GM23338 (cell line): Measurements from ENCODE around the gene ADGRL3. TPM values are rescaled to one million over a fixed set of nuclear protein-coding genes. Genes with fewer than 3 reads are reported as not detected.

Source experiments
- ATAC-seq: fragments of 200-7000 bp; cut with Tn5 transposase; 3 replicates; pipeline ENCODE4 v1.9.1; 2020
- DNase-seq: peaks from one replicate; pipeline ENCODE4 v3.0.0-alpha.2; 2015; ENCODE audit warnings: low spot score
- H2AFZ ChIP-seq: fragments of 200-600 bp; sonication (generic); 2 replicates; pipeline ENCODE4 v1.8.0; 2016; ENCODE audit warnings: antibody characterized with exemption, mild to moderate bottlenecking, moderate library complexity
- H3F3A ChIP-seq: fragments of 200-600 bp; sonication (generic); replicated peaks from 2 replicates; pipeline ENCODE4 v1.8.0; 2017; ENCODE audit warnings: antibody characterized with exemption, mixed run types, low read depth
- H3K27ac ChIP-seq: fragments of 200-600 bp; sonication (generic); 2 replicates; pipeline ENCODE4 v1.6.1; 2016; ENCODE audit warnings: low read depth
- H3K27me3 ChIP-seq: fragments of 200-600 bp; sonication (generic); 2 replicates; pipeline ENCODE4 v1.8.0; 2016; ENCODE audit warnings: mild to moderate bottlenecking, mixed run types, moderate library complexity; ENCODE audit not compliant: insufficient read depth
- H3K36me3 ChIP-seq: fragments of 200-600 bp; sonication (generic); 2 replicates; pipeline ENCODE4 v1.8.0; 2016; ENCODE audit warnings: mild to moderate bottlenecking; ENCODE audit not compliant: insufficient read depth
- H3K4me1 ChIP-seq: fragments of 200-600 bp; sonication (generic); 2 replicates; pipeline ENCODE4 v1.8.0; 2016; ENCODE audit warnings: mild to moderate bottlenecking, moderate library complexity; ENCODE audit not compliant: insufficient read depth
- H3K4me2 ChIP-seq: fragments of 200-600 bp; sonication (generic); 2 replicates; pipeline ENCODE4 v1.7.1; 2017; ENCODE audit warnings: mixed run types
- H3K4me3 ChIP-seq: fragments of 200-600 bp; sonication (generic); 2 replicates; pipeline ENCODE4 v1.6.1; 2016; ENCODE audit warnings: mixed run types
- H3K79me2 ChIP-seq: fragments of 200-600 bp; sonication (generic); replicated peaks from 2 replicates; pipeline ENCODE4 v1.8.0; 2017; ENCODE audit warnings: mild to moderate bottlenecking; ENCODE audit not compliant: insufficient read depth
- H3K9me2 ChIP-seq: fragments of 200-600 bp; sonication (generic); 2 replicates; pipeline ENCODE4 v1.8.0; 2017; ENCODE audit not compliant: insufficient read depth
- H4K20me1 ChIP-seq: fragments of 200-600 bp; sonication (generic); replicated peaks from 2 replicates; pipeline ENCODE4 v1.8.0; 2017; ENCODE audit warnings: mild to moderate bottlenecking; ENCODE audit not compliant: insufficient read depth
- H3K27ac Mint-ChIP-seq: 2 replicates; pipeline ENCODE4 v1.8.0; 2020; ENCODE audit warnings: inconsistent platforms, mild to moderate bottlenecking, moderate library complexity, mixed read lengths
- H3K27me3 Mint-ChIP-seq: 3 replicates; pipeline ENCODE4 v1.8.0; 2022; ENCODE audit warnings: low read depth, mild to moderate bottlenecking, moderate library complexity, mixed read lengths, inconsistent platforms; ENCODE audit not compliant: insufficient read depth, poor library complexity
- H3K36me3 Mint-ChIP-seq: 3 replicates; pipeline ENCODE4 v1.8.0; 2021; ENCODE audit warnings: low read depth, mild to moderate bottlenecking, inconsistent platforms, moderate library complexity, mixed read lengths
- H3K4me1 Mint-ChIP-seq: 3 replicates; pipeline ENCODE4 v1.8.0; 2020; ENCODE audit warnings: mild to moderate bottlenecking, inconsistent platforms, mixed read lengths
- H3K4me3 Mint-ChIP-seq: 3 replicates; pipeline ENCODE4 v1.8.0; 2021; ENCODE audit warnings: moderate library complexity, mild to moderate bottlenecking, inconsistent platforms, mixed read lengths
- H3K9me3 Mint-ChIP-seq: 3 replicates; pipeline ENCODE4 v1.8.0; 2020; ENCODE audit warnings: moderate library complexity, mild to moderate bottlenecking, inconsistent platforms, mixed read lengths
- CREB1 ChIP-seq: fragments of 250-450 bp; sonication (Bioruptor Pico); IDR thresholded peaks from 2 replicates; pipeline ENCODE4 v1.5.0; 2020; ENCODE audit warnings: low read depth, mild to moderate bottlenecking, moderate library complexity
- CTCF ChIP-seq, 2 experiments: fragments of 200-600 bp in 1 of 2; sonication (generic) in 1 of 2; conservative IDR thresholded peaks; 2 replicates each; pipeline versions ENCODE4 v1.5.1 to v1.6.1; 2016 to 2017; ENCODE audit warnings: antibody characterized with exemption in 2 of 2, low read depth in 2 of 2, mild to moderate bottlenecking in 2 of 2, moderate library complexity in 1 of 2
- ETS1 ChIP-seq: IDR thresholded peaks from 2 replicates; pipeline ENCODE4 v1.6.1; 2016; ENCODE audit warnings: antibody characterized with exemption
- EZH2 ChIP-seq: fragments of 200-600 bp; sonication (generic); IDR thresholded peaks from one replicate; pipeline ENCODE4 v1.8.0; 2017; ENCODE audit warnings: antibody characterized with exemption, mild to moderate bottlenecking, low read depth; ENCODE audit not compliant: unreplicated experiment
- EZH2phosphoT487 ChIP-seq: fragments of 200-600 bp; sonication (generic); IDR thresholded peaks from one replicate; pipeline ENCODE4 v1.8.1; 2018; ENCODE audit warnings: antibody characterized with exemption; ENCODE audit not compliant: unreplicated experiment
- JUNB ChIP-seq: IDR thresholded peaks from one replicate; pipeline ENCODE4 v1.6.1; 2016; ENCODE audit warnings: antibody characterized with exemption; ENCODE audit not compliant: unreplicated experiment
- REST ChIP-seq: IDR thresholded peaks from one replicate; pipeline ENCODE4 v1.6.1; 2018; ENCODE audit warnings: antibody characterized with exemption; ENCODE audit not compliant: unreplicated experiment
- STAT1 ChIP-seq: IDR thresholded peaks from one replicate; pipeline ENCODE4 v1.6.1; 2016; ENCODE audit warnings: antibody characterized with exemption; ENCODE audit not compliant: unreplicated experiment
- ZNF114 ChIP-seq: fragments of 250-450 bp; sonication (Bioruptor Pico); IDR thresholded peaks from 2 replicates; pipeline ENCODE4 v1.5.0; 2020; ENCODE audit warnings: mild to moderate bottlenecking, moderate library complexity
- polyA plus RNA-seq: library from polyadenylated mRNA; unstranded; fragments of >200 nt; fragmentation: Nextera tagmentation; extraction: Ambion mirVana; gene quantifications from 2 replicates; pipeline ENCODE4 v1.2.1, GENCODE V29; 2016
- total RNA-seq: library from RNA; depleted of rRNA; stranded (reverse); fragments of >200 nt; shearing (Covaris generic); gene quantifications from 2 replicates; pipeline ENCODE4 v1.2.3, GENCODE V29; 2014

Gene ADGRL3
- total and polyA plus RNA-seq, 2 experiments from 2014 or later = 9.7 to 16.5 TPM

GRCh38 chr4:61312526-61312925, 112.4 kb downstream of the ADGRL3 start (continued):
- no peak for TF ChIP-seq CTCF (conservative IDR thresholded peaks at IDR 0.05; ENCODE audit: low read depth in 2 of 2)
- no peak for TF ChIP-seq REST

GRCh38 chr4:61318431-61318830, 118.3 kb downstream of the ADGRL3 start:
- peaks cover 14% of the 10 kb centered on the region for H3K4me1 ChIP-seq
- no peak overlapping the region for H2AFZ ChIP-seq
- no peak for ATAC-seq
- no peak overlapping the region for H3K27ac Mint-ChIP-seq
- peaks cover 1% of the 10 kb centered on the region; the same call in 1 of the 2 replicates for H3K36me3 ChIP-seq
- no peak overlapping the region for H3K4me3 ChIP-seq
- no peak overlapping the region for H3K27ac ChIP-seq
- H3K27me3 ChIP-seq = no peaks in the 10 kb centered on the region
- no peaks in the 10 kb centered on the region for H4K20me1 ChIP-seq
- TF ChIP-seq ZNF114 = no peak
- TF ChIP-seq ETS1 = no peak
- no peak for TF ChIP-seq EZH2
- no peak for TF ChIP-seq EZH2phosphoT487
- no peak for TF ChIP-seq JUNB
- TF ChIP-seq REST = no peak
- no peak for TF ChIP-seq CREB1 (CRISPR knock-in tag)
- TF ChIP-seq STAT1 = no peak
- peaks cover 20% of the 10 kb centered on the region for H3K4me1 Mint-ChIP-seq
- no peak overlapping the region for H3K4me3 Mint-ChIP-seq
- DNase-seq = no peak
- H3K27me3 Mint-ChIP-seq = no peaks in the 10 kb centered on the region
- H3K9me3 Mint-ChIP-seq = peaks cover 19% of the 10 kb centered on the region
- H3K9me2 ChIP-seq = peaks cover 4% of the 10 kb centered on the region
- no peaks in the 10 kb centered on the region; the same call in 1 of the 2 replicates for H3K79me2 ChIP-seq
- no peaks in the 10 kb centered on the region for H3F3A ChIP-seq
- H3K4me2 ChIP-seq = no peak overlapping the region
- peaks cover 26% of the 10 kb centered on the region for H3K36me3 Mint-ChIP-seq
